Keratinocyte (primary cell): Measurements from ENCODE around the gene MCF2L2. TPM values are rescaled to one million over a fixed set of nuclear protein-coding genes. Genes with fewer than 3 reads are reported as not detected.

Source experiments
- DNase-seq: peaks from one replicate; pipeline ENCODE4 v3.0.0-alpha.2; 2011; ENCODE audit warnings: low read depth, missing footprints, low spot score
- FAIRE-seq: peaks from 2 replicates; lab custom pipeline; 2011; peaks lifted over from hg19 to GRCh38; lab: Jason Lieb, UNC
- H2AFZ ChIP-seq: 2 replicates; pipeline ENCODE4 v1.6.0; 2012; ENCODE audit warnings: low read length, control low read depth, inconsistent platforms; ENCODE audit not compliant: control insufficient read depth
- H3K27ac ChIP-seq: 2 replicates; pipeline ENCODE4 v1.5.1; 2011; ENCODE audit warnings: low read length; ENCODE audit not compliant: control insufficient read depth, insufficient read depth
- H3K27me3 ChIP-seq: 3 replicates; pipeline ENCODE4 v1.6.0; 2011; ENCODE audit warnings: low read length; ENCODE audit not compliant: control insufficient read depth, insufficient read depth; ENCODE audit errors: extremely low read depth
- H3K36me3 ChIP-seq, 2 experiments: 2 replicates in 1 of 2; 3 replicates in 1 of 2; pipeline ENCODE4 v1.5.1; 2011; ENCODE audit warnings: low read length in 2 of 2, mild to moderate bottlenecking in 1 of 2; ENCODE audit not compliant: control insufficient read depth in 2 of 2, insufficient read depth in 2 of 2; ENCODE audit errors: extremely low read depth in 1 of 2
- H3K4me1 ChIP-seq: 3 replicates; pipeline ENCODE4 v1.5.1; 2011; ENCODE audit warnings: low read length; ENCODE audit not compliant: control insufficient read depth, insufficient read depth; ENCODE audit errors: extremely low read depth
- H3K4me2 ChIP-seq: 3 replicates; pipeline ENCODE4 v1.6.0; 2011; ENCODE audit warnings: low read depth, low read length; ENCODE audit not compliant: control insufficient read depth, insufficient read depth; ENCODE audit errors: extremely low read depth
- H3K4me3 ChIP-seq, 3 experiments: fragments of 200-600 bp in 1 of 3; sonication (generic) in 1 of 3; 2 replicates in 2 of 3; 3 replicates in 1 of 3; pipeline ENCODE4 v1.5.1; 2011 to 2016; ENCODE audit warnings: low read length in 3 of 3, mild to moderate bottlenecking in 3 of 3, control low read depth in 2 of 3, inconsistent platforms in 1 of 3, low read depth in 1 of 3, mixed read lengths in 1 of 3, mixed run types in 1 of 3, moderate library complexity in 1 of 3; ENCODE audit not compliant: control insufficient read depth in 2 of 3, insufficient read depth in 2 of 3; ENCODE audit errors: extremely low read depth in 1 of 3
- H3K79me2 ChIP-seq: 2 replicates; pipeline ENCODE4 v1.6.0; 2012; ENCODE audit warnings: low read length; ENCODE audit not compliant: control insufficient read depth, insufficient read depth
- H3K9ac ChIP-seq: 3 replicates; pipeline ENCODE4 v1.6.0; 2011; ENCODE audit warnings: low read length; ENCODE audit not compliant: control insufficient read depth, insufficient read depth; ENCODE audit errors: extremely low read depth
- H3K9me1 ChIP-seq: 3 replicates; pipeline ENCODE4 v1.6.0; 2011; ENCODE audit warnings: low read length; ENCODE audit not compliant: control insufficient read depth, insufficient read depth; ENCODE audit errors: extremely low read depth
- H3K9me3 ChIP-seq: 2 replicates; pipeline ENCODE4 v1.5.1; 2012; ENCODE audit warnings: low read depth, low read length; ENCODE audit not compliant: control insufficient read depth
- H4K20me1 ChIP-seq: 3 replicates; pipeline ENCODE4 v1.6.0; 2011; ENCODE audit warnings: low read length; ENCODE audit not compliant: control insufficient read depth, insufficient read depth; ENCODE audit errors: extremely low read depth
- EZH2 ChIP-seq: IDR thresholded peaks from one replicate; pipeline ENCODE4 v1.6.1; 2012; ENCODE audit warnings: inconsistent platforms, mild to moderate bottlenecking, low read length, moderate library complexity
- dilution Hi-C: fragments of 300-500 bp; cut with MboI; formaldehyde crosslinking; loops from one replicate; pipeline ENCODE4 v1.7.0; 2020; ENCODE audit warnings: low sequenced_read_pairs; ENCODE audit not compliant: extremely low pct_ligation_motif_present
- polyA plus RNA-seq, 5 experiments: library from polyadenylated mRNA; depleted of rRNA in 3 of 5; stranded (reverse) in 3 of 5; stranded (forward) in 1 of 5; unstranded in 1 of 5; fragments of >200 nt; gene quantifications; 1 replicate in 1 of 5; 2 replicates in 3 of 5; 3 replicates in 1 of 5; pipeline versions ENCODE4 v1.2.1 to v1.2.3, GENCODE V29; 2011 to 2012; ENCODE audit warnings: missing spikeins in 2 of 5, low read depth in 1 of 5, low replicate concordance in 1 of 5
- TF ChIP-seq, protein P1 (sequence below), 3 experiments: IDR thresholded peaks in 1 of 3; conservative IDR thresholded peaks in 1 of 3; optimal IDR thresholded peaks in 1 of 3; 2 replicates in 2 of 3; 3 replicates in 1 of 3; pipeline versions ENCODE3 to v1.5.1; 2011; ENCODE audit warnings: low read length in 3 of 3, mild to moderate bottlenecking in 3 of 3, moderate library complexity in 2 of 3, control low read depth in 1 of 3, inconsistent platforms in 1 of 3; ENCODE audit not compliant: insufficient read depth in 2 of 3; ENCODE audit errors: extremely low read depth in 1 of 3

MCF2L2 gene
- polyA plus RNA-seq, 1 donor (not counting 4 experiments of a cell fraction or from before 2014, with no cell fraction given) = 0.26 TPM

DNA sequence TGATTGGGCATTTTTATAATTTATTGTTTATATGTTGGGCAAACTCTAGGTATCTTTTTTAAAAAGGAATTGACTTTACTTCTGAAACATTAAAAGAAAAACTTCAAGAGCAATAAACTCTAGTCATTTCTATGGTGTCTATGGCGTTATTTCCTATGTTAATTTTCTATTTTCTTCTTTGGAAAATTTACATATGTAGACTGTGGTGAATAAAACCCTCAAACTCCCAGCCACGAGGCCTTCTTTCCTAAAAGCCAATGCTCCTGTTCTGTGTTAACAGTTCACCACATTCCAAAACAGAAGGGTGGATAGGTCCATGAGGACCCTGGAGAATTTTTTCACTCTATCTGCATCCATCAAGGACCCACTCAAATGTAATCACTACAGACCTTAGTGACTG is 219.6 kb downstream of the MCF2L2 start:
- H4K20me1 ChIP-seq = no peaks in the 10 kb centered on the region
- H3K27ac ChIP-seq = no peak overlapping the region
- FAIRE-seq (no peak), DNase-seq (no peak)
- dilution Hi-C loops = no loop called here
- H3K4me1 ChIP-seq = peaks cover 10% of the 10 kb centered on the region
- no peak overlapping the region for H2AFZ ChIP-seq
- H3K4me3 ChIP-seq = no peak overlapping the region
- no peak overlapping the region for H3K4me2 ChIP-seq
- H3K36me3 ChIP-seq = no peaks in the 10 kb centered on the region
- H3K9ac ChIP-seq = no peak overlapping the region
- no peaks in the 10 kb centered on the region for H3K79me2 ChIP-seq
- TF ChIP-seq EZH2 = no peak
- TF ChIP-seq, protein P1, sequence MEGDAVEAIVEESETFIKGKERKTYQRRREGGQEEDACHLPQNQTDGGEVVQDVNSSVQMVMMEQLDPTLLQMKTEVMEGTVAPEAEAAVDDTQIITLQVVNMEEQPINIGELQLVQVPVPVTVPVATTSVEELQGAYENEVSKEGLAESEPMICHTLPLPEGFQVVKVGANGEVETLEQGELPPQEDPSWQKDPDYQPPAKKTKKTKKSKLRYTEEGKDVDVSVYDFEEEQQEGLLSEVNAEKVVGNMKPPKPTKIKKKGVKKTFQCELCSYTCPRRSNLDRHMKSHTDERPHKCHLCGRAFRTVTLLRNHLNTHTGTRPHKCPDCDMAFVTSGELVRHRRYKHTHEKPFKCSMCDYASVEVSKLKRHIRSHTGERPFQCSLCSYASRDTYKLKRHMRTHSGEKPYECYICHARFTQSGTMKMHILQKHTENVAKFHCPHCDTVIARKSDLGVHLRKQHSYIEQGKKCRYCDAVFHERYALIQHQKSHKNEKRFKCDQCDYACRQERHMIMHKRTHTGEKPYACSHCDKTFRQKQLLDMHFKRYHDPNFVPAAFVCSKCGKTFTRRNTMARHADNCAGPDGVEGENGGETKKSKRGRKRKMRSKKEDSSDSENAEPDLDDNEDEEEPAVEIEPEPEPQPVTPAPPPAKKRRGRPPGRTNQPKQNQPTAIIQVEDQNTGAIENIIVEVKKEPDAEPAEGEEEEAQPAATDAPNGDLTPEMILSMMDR (optimal IDR thresholded peaks at IDR 0.05 in 1 of 3, IDR thresholded peaks at IDR 0.05 in 1 of 3, conservative IDR thresholded peaks at IDR 0.05 in 1 of 3; ENCODE audit: extremely low read depth in 1 of 3, insufficient read depth in 2 of 3, low read length in 3 of 3) = no peak
- no peaks in the 10 kb centered on the region for H3K9me1 ChIP-seq
- no peaks in the 10 kb centered on the region for H3K9me3 ChIP-seq
- H3K27me3 ChIP-seq = no peaks in the 10 kb centered on the region

DNA sequence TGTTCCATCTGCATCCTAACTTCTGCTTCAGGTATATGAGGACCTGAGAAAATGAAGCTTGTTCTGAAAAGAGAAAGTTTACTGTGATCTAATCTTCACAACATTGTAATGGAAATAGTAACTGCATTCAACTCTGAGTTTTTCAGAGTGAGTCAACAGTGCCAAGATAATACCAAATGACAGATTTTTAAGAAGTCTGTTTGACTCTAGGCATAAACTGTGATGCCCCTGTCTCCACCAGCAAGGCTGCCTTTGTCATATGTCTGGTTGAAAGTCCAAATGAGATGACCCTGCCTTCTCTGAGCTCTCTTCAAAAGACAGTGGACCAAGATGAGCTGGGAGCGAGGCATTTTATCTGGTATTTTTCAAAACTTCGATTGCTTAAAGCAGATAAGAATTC is 220.2 kb downstream of the MCF2L2 start:
- FAIRE-seq (peak; percentile 39), DNase-seq (no peak)
- Histone ChIP-seq H3K9ac (no peak overlapping the region), H3K9me1 (no peaks in the 10 kb centered on the region), H2AFZ (no peak overlapping the region), H3K36me3 (no peaks in the 10 kb centered on the region), H4K20me1 (no peaks in the 10 kb centered on the region), H3K9me3 (no peaks in the 10 kb centered on the region), H3K4me1 (peaks cover 10% of the 10 kb centered on the region), H3K27ac (no peak overlapping the region), H3K27me3 (no peaks in the 10 kb centered on the region), H3K4me2 (no peak overlapping the region), H3K4me3 (no peak overlapping the region), H3K79me2 (no peaks in the 10 kb centered on the region)
- TF ChIP-seq EZH2 = no peak
- TF ChIP-seq, protein P1 (optimal IDR thresholded peaks at IDR 0.05 in 1 of 3, IDR thresholded peaks at IDR 0.05 in 1 of 3, conservative IDR thresholded peaks at IDR 0.05 in 1 of 3; ENCODE audit: extremely low read depth in 1 of 3, insufficient read depth in 2 of 3, low read length in 3 of 3) = no peak
- dilution Hi-C loops = no loop called here
